ENCODE data around the gene IL32.

DNA sequence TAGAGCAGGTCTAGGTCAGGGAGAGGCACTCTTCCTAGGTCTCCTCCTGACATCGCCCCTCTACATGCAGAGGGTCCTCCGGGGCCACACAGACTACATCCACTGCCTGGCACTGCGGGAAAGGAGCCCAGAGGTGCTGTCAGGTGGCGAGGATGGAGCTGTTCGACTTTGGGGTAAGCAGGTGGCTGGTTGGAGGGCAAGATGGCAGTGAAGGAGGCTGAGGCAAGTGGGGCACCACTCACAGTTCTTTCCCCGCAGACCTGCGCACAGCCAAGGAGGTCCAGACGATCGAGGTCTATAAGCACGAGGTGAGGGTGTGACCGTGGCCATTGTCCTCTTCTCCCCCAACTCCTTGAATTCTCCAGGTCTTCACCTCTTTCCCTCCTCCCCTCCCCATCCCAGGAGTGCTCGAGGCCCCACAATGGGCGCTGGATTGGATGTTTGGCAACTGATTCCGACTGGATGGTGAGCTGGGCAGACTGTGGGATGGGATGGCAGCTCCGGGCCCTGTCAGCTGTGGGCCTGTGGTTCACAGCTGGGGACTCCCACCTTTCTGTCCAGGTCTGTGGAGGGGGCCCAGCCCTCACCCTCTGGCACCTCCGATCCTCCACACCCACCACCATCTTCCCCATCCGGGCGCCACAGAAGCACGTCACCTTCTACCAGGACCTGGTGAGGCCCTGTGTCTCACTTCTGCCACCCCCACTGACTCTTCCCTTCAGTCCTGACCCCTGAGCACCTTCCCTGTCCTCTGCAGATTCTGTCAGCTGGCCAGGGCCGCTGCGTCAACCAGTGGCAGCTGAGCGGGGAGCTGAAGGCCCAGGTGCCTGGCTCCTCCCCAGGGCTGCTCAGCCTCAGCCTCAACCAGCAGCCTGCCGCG lies 38.6 kb upstream of the IL32 start:
- TF ChIP-seq POLR2AphosphoS5 (IDR thresholded peaks at IDR 0.05): no peak
- TF ChIP-seq, protein P1, sequence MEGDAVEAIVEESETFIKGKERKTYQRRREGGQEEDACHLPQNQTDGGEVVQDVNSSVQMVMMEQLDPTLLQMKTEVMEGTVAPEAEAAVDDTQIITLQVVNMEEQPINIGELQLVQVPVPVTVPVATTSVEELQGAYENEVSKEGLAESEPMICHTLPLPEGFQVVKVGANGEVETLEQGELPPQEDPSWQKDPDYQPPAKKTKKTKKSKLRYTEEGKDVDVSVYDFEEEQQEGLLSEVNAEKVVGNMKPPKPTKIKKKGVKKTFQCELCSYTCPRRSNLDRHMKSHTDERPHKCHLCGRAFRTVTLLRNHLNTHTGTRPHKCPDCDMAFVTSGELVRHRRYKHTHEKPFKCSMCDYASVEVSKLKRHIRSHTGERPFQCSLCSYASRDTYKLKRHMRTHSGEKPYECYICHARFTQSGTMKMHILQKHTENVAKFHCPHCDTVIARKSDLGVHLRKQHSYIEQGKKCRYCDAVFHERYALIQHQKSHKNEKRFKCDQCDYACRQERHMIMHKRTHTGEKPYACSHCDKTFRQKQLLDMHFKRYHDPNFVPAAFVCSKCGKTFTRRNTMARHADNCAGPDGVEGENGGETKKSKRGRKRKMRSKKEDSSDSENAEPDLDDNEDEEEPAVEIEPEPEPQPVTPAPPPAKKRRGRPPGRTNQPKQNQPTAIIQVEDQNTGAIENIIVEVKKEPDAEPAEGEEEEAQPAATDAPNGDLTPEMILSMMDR (IDR thresholded peaks at IDR 0.05; ENCODE audit: poor library complexity, severe bottlenecking): no peak
- TF ChIP-seq, protein P2, sequence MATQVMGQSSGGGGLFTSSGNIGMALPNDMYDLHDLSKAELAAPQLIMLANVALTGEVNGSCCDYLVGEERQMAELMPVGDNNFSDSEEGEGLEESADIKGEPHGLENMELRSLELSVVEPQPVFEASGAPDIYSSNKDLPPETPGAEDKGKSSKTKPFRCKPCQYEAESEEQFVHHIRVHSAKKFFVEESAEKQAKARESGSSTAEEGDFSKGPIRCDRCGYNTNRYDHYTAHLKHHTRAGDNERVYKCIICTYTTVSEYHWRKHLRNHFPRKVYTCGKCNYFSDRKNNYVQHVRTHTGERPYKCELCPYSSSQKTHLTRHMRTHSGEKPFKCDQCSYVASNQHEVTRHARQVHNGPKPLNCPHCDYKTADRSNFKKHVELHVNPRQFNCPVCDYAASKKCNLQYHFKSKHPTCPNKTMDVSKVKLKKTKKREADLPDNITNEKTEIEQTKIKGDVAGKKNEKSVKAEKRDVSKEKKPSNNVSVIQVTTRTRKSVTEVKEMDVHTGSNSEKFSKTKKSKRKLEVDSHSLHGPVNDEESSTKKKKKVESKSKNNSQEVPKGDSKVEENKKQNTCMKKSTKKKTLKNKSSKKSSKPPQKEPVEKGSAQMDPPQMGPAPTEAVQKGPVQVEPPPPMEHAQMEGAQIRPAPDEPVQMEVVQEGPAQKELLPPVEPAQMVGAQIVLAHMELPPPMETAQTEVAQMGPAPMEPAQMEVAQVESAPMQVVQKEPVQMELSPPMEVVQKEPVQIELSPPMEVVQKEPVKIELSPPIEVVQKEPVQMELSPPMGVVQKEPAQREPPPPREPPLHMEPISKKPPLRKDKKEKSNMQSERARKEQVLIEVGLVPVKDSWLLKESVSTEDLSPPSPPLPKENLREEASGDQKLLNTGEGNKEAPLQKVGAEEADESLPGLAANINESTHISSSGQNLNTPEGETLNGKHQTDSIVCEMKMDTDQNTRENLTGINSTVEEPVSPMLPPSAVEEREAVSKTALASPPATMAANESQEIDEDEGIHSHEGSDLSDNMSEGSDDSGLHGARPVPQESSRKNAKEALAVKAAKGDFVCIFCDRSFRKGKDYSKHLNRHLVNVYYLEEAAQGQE (IDR thresholded peaks at IDR 0.05; ENCODE audit: borderline replicate concordance): no peak
